Naive thymus-derived CD4-positive, alpha-beta T cell (primary cell): ENCODE measurements around the gene KSR2. TPM values are rescaled to one million over a fixed set of nuclear protein-coding genes. Genes with fewer than 3 reads are reported as not detected.

Experiments
- ATAC-seq: fragments of 150-1000 bp; cut with Tn5 transposase; 2 replicates; pipeline ENCODE4 v1.10.0; 2021; ENCODE audit warnings: mild to moderate bottlenecking, moderate library complexity
- CTCF ChIA-PET: fragments of 350-600 bp; sonication (Branson Sonifier 250); formaldehyde crosslinking; loops from one replicate; lab custom pipeline; 2021; ENCODE audit warnings: antibody characterized with exemption; lab: Charles Lee
- POLR2A ChIA-PET: fragments of 350-600 bp; sonication (Branson Sonifier 250); formaldehyde crosslinking; loops from one replicate; lab custom pipeline; 2021; ENCODE audit warnings: antibody characterized with exemption, inconsistent platforms; lab: Charles Lee
- DNase-seq, 9 donors: peaks; one replicate each; pipeline versions ENCODE4 v3.0.0 to v3.0.0-alpha.2; 2020 to 2022; ENCODE audit warnings: mixed read lengths in 1 of 9
- H3K27ac ChIP-seq: one replicate; pipeline ENCODE4 v1.7.0; 2013; ENCODE audit warnings: mild to moderate bottlenecking, low read depth, low read length, moderate library complexity
- H3K27me3 ChIP-seq, 2 donors: one replicate each; pipeline ENCODE4 v1.7.0; 2013; ENCODE audit warnings: low read length in 2 of 2, mild to moderate bottlenecking in 2 of 2, moderate library complexity in 2 of 2; ENCODE audit not compliant: control insufficient read depth in 2 of 2, insufficient read depth in 2 of 2
- H3K36me3 ChIP-seq, 3 experiments: 1 replicate in 2 of 3; 2 replicates in 1 of 3; pipeline ENCODE4 v1.7.0; 2013; ENCODE audit warnings: low read length in 3 of 3, mild to moderate bottlenecking in 3 of 3, moderate library complexity in 1 of 3; ENCODE audit not compliant: insufficient read depth in 3 of 3, control insufficient read depth in 2 of 3
- H3K4me1 ChIP-seq, 2 donors: one replicate each; pipeline ENCODE4 v1.7.0; 2013; ENCODE audit warnings: low read length in 2 of 2, mild to moderate bottlenecking in 2 of 2, moderate library complexity in 1 of 2; ENCODE audit not compliant: control insufficient read depth in 2 of 2, insufficient read depth in 2 of 2
- H3K4me3 ChIP-seq: 2 replicates; pipeline ENCODE4 v1.7.0; 2013; ENCODE audit warnings: mild to moderate bottlenecking, low read length
- H3K9me3 ChIP-seq, 3 experiments: 1 replicate in 2 of 3; 2 replicates in 1 of 3; pipeline ENCODE4 v1.7.0; 2013; ENCODE audit warnings: low read length in 3 of 3; ENCODE audit not compliant: control insufficient read depth in 2 of 3
- H3K27ac Mint-ChIP-seq, 9 donors: one replicate each; pipeline ENCODE4 v1.8.0; 2020 to 2022; ENCODE audit warnings: mixed read lengths in 9 of 9, mild to moderate bottlenecking in 8 of 9, moderate library complexity in 5 of 9, inconsistent platforms in 2 of 9
- H3K27me3 Mint-ChIP-seq, 5 donors: one replicate each; pipeline ENCODE4 v1.8.0; 2021 to 2022; ENCODE audit warnings: mixed read lengths in 5 of 5, mild to moderate bottlenecking in 1 of 5
- H3K36me3 Mint-ChIP-seq, 5 donors: one replicate each; pipeline ENCODE4 v1.8.0; 2020 to 2022; ENCODE audit warnings: mixed read lengths in 5 of 5, mild to moderate bottlenecking in 3 of 5, inconsistent platforms in 1 of 5
- H3K4me1 Mint-ChIP-seq, 7 donors: one replicate each; pipeline ENCODE4 v1.8.0; 2020 to 2022; ENCODE audit warnings: mixed read lengths in 7 of 7, mild to moderate bottlenecking in 3 of 7, inconsistent platforms in 1 of 7
- H3K4me3 Mint-ChIP-seq, 10 donors: one replicate each; pipeline ENCODE4 v1.8.0; 2020 to 2022; ENCODE audit warnings: mild to moderate bottlenecking in 10 of 10, mixed read lengths in 10 of 10, moderate library complexity in 6 of 10, inconsistent platforms in 2 of 10
- H3K9me3 Mint-ChIP-seq, 11 donors: one replicate each; pipeline ENCODE4 v1.8.0; 2020 to 2022; ENCODE audit warnings: mixed read lengths in 11 of 11, mild to moderate bottlenecking in 4 of 11, inconsistent platforms in 1 of 11, moderate library complexity in 1 of 11
- intact Hi-C, 2 donors: fragments of 100-400 bp; cut with micrococcal nuclease; formaldehyde crosslinking; loops; one replicate each; pipeline ENCODE4 v1.15.1; 2023
- polyA plus RNA-seq, 2 donors: library from polyadenylated mRNA; unstranded; fragments of 300-500 nt; fragmentation: Illumina TruSeq; gene quantifications; one replicate each; pipeline ENCODE4 v1.2.3, GENCODE V29; 2021
- total RNA-seq, 6 experiments: library from RNA in 5 of 6; stranded (reverse) in 5 of 6; gene quantifications; 1 replicate in 5 of 6; 2 replicates in 1 of 6; pipeline ENCODE4 v1.2.3 and lab custom pipeline; 2021 to 2026

The KSR2 gene
- total and polyA plus RNA-seq, 7 experiments from 2014 or later = 0.03 to 0.07 TPM; not detected in 5

- no peak overlapping the region for H3K4me3 Mint-ChIP-seq
- H3K27ac ChIP-seq = no peak overlapping the region
- no peaks in the 10 kb centered on the region for H3K9me3 ChIP-seq
- H3K9me3 Mint-ChIP-seq = peaks cover 0 to 2% (median 0%) of the 10 kb centered on the region in 11 donors
- peaks cover 0 to 3% of the 10 kb centered on the region in 2 donors for H3K27me3 ChIP-seq
- intact Hi-C loops = loop anchor here (10.0 kb wide), 2 partner anchors 252 to 878 kb away; no protein-coding TSS in a partner anchor
- POLR2A ChIA-PET = no interaction called here
- H3K4me3 ChIP-seq = no peak overlapping the region
- H3K27me3 Mint-ChIP-seq = peaks cover 5 to 45% (median 15%) of the 10 kb centered on the region in 5 donors
- no peaks in the 10 kb centered on the region for H3K4me1 ChIP-seq
- H3K4me1 Mint-ChIP-seq = no peaks in the 10 kb centered on the region
- CTCF ChIA-PET = no interaction called here
- no peak overlapping the region for H3K27ac Mint-ChIP-seq
- no peak for ATAC-seq
- H3K36me3 ChIP-seq = no peaks in the 10 kb centered on the region
- no peak for DNase-seq
- no peaks in the 10 kb centered on the region for H3K36me3 Mint-ChIP-seq
Measured at GRCh38 chr12:117583092-117583491, 385.7 kb downstream of the KSR2 start.

DNA sequence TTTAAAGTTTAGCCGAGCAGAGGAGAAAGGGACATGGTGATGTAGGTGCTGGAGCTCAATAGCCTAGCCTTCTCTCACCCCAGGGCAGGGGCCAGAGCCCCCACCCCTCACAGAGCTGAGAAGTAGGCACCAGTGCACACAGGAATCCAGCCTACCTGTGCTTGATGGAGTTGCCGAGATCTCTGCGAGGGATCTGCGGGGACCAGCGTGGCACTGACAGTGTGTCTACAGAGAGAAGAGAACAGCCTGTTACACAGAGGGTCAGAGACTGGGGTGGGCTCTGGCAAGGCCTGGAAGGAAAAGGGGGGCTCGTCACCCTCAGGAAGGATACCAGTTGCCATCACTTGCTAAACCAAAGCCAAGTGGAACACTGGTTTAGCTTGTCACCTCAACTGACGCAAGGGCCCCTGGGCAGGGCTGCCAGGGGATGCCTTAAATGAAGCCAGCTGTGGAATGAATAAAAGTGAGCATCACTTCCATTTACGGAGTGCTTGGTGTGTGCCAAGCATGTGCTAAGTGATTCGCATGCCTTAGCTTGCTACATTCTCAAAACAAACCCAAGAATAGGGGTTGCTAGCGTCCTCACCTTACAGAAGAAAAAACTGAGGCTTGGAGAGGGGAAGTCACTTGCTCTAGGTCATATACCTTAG lies 386.5 kb downstream of the KSR2 start:
- H3K27me3 ChIP-seq = peaks cover 0 to 3% of the 10 kb centered on the region in 2 donors
- CTCF ChIA-PET = no interaction called here

GRCh38 chr12:117580718-117581062 lies 388.1 kb downstream of the KSR2 start:
- Histone ChIP-seq H3K4me1 (no peaks in the 10 kb centered on the region), H3K36me3 (no peaks in the 10 kb centered on the region), H3K27ac (no peak overlapping the region), H3K4me3 (no peak overlapping the region), H3K9me3 (no peaks in the 10 kb centered on the region), H3K27me3 (peaks cover 0 to 3% of the 10 kb centered on the region in 2 donors)
- ChIA-PET CTCF (no interaction called here), POLR2A (no interaction called here)
- intact Hi-C loops = loop anchor here (10.0 kb wide), 2 partner anchors 254 to 876 kb away; no protein-coding TSS in a partner anchor
- Mint-ChIP-seq H3K4me3 (no peak overlapping the region), H3K36me3 (no peaks in the 10 kb centered on the region), H3K9me3 (peaks cover 0 to 2% (median 0%) of the 10 kb centered on the region in 11 donors), H3K4me1 (no peaks in the 10 kb centered on the region), H3K27ac (no peak overlapping the region), H3K27me3 (peaks cover 0 to 34% (median 9%) of the 10 kb centered on the region in 5 donors)
- ATAC-seq = peak; percentile 26
- DNase-seq = no peak

More for the DNA sequence above, 386.5 kb downstream of the KSR2 start:
- Histone ChIP-seq H3K27ac (no peak overlapping the region), H3K36me3 (no peaks in the 10 kb centered on the region), H3K4me3 (no peak overlapping the region), H3K4me1 (no peaks in the 10 kb centered on the region), H3K9me3 (no peaks in the 10 kb centered on the region)
- POLR2A ChIA-PET = no interaction called here
- H3K4me3 Mint-ChIP-seq = no peak overlapping the region
- H3K4me1 Mint-ChIP-seq = no peaks in the 10 kb centered on the region
- DNase-seq = no peak
- no peaks in the 10 kb centered on the region for H3K36me3 Mint-ChIP-seq
- peaks cover 0 to 2% (median 0%) of the 10 kb centered on the region in 11 donors for H3K9me3 Mint-ChIP-seq
- no peak for ATAC-seq
- intact Hi-C loops = loop anchor here (10.0 kb wide), 2 partner anchors 253 to 877 kb away; no protein-coding TSS in a partner anchor
- H3K27me3 Mint-ChIP-seq = peaks cover 5 to 48% (median 17%) of the 10 kb centered on the region in 5 donors
- no peak overlapping the region for H3K27ac Mint-ChIP-seq

DNA sequence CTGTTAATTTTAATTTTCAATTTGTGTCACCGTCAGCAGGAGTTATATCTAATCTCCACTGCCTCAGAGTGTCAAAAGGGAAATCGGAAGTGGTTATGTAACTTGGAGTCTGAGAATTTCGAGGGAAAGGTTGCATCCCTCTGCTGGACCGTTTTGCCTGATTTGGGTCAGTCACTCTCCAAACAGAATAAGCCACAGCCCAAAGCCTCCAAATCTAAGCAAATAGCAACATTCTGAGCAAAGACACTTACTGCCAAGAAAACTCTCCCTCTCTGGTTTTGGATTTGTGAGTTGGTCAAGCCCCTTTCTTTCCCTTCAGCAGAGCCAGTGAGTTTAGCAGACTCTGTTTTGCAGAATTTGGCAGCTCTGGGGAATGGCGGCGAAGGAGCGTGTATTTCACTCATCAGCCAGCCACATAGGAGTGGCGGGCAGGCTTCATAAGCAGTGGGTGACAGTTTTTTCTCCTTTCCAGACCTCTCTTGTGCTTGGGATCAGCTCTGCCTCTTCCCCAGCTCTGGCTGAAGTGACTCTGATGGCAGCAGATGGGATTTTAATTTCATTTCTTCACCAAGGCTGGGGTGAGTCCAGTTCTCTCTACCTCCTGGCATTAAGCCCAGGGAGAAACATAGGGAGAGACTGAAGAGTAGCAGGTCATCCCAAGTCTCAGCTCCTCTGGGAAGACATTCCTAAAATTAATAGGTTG lies 388.6 kb downstream of the KSR2 start:
- ChIA-PET CTCF (no interaction called here), POLR2A (no interaction called here)
- no peak for ATAC-seq
- no peak overlapping the region for H3K27ac ChIP-seq
- H3K4me1 Mint-ChIP-seq = no peaks in the 10 kb centered on the region
- H3K9me3 Mint-ChIP-seq = peaks cover 0 to 3% (median 0%) of the 10 kb centered on the region in 11 donors
- no peak overlapping the region for H3K4me3 ChIP-seq
- peaks cover 4 to 35% (median 8%) of the 10 kb centered on the region in 5 donors for H3K27me3 Mint-ChIP-seq
- peaks cover 0 to 3% of the 10 kb centered on the region in 2 donors for H3K27me3 ChIP-seq
- H3K27ac Mint-ChIP-seq = no peak overlapping the region
- H3K36me3 ChIP-seq = no peaks in the 10 kb centered on the region
- no peaks in the 10 kb centered on the region for H3K36me3 Mint-ChIP-seq
- H3K9me3 ChIP-seq = no peaks in the 10 kb centered on the region
- no peaks in the 10 kb centered on the region for H3K4me1 ChIP-seq
- H3K4me3 Mint-ChIP-seq = no peak overlapping the region
- intact Hi-C loops = loop anchor here (10.0 kb wide), 2 partner anchors 255 to 875 kb away; no protein-coding TSS in a partner anchor
- DNase-seq = no peak

GRCh38 chr12:117577122-117577657 lies 391.6 kb downstream of the KSR2 start:
- Histone ChIP-seq H3K36me3 (no peaks in the 10 kb centered on the region), H3K27me3 (peaks cover 0 to 3% of the 10 kb centered on the region in 2 donors), H3K4me3 (no peak overlapping the region), H3K9me3 (no peaks in the 10 kb centered on the region), H3K27ac (no peak overlapping the region), H3K4me1 (no peaks in the 10 kb centered on the region)
- intact Hi-C loops = loop anchor here in 1 of 2 donors (5.0 kb wide), 1 partner anchor 220 kb away; no protein-coding TSS in a partner anchor
- ATAC-seq = no peak
- DNase-seq = no peak
- Mint-ChIP-seq H3K4me3 (no peak overlapping the region), H3K27ac (no peak overlapping the region), H3K27me3 (peaks cover 0 to 26% (median 8%) of the 10 kb centered on the region in 5 donors), H3K9me3 (peaks cover 0 to 3% (median 0%) of the 10 kb centered on the region in 11 donors), H3K36me3 (no peaks in the 10 kb centered on the region), H3K4me1 (no peaks in the 10 kb centered on the region)
- POLR2A ChIA-PET = no interaction called here
- CTCF ChIA-PET = no interaction called here

DNA sequence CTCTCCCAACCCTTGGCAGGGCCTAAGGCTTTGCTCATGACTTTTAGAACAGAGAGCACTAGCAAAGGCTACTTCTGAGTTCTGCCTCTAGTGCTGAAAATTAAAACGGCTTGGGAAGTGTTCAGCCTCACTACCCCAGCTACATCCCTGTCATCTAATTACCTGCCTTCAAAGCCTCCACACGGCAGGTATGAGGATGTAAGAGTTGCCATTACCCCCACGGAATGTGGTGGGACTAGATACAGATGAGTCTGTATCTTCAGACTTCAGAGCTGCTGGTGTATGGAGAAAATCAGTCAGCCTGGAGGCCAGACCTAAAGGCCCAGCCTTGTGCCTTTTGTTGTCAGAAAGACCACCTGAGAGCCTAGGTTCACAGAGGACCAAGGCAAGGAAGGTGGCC lies 392.7 kb downstream of the KSR2 start:
- no peak overlapping the region for H3K27ac Mint-ChIP-seq
- no peaks in the 10 kb centered on the region for H3K4me1 ChIP-seq
- H3K4me3 ChIP-seq = no peak overlapping the region
- H3K27ac ChIP-seq = no peak overlapping the region
- DNase-seq = no peak
- no peak overlapping the region for H3K4me3 Mint-ChIP-seq
- no peaks in the 10 kb centered on the region for H3K9me3 ChIP-seq
- ChIA-PET POLR2A (no interaction called here), CTCF (no interaction called here)
- ATAC-seq = no peak
- no peaks in the 10 kb centered on the region for H3K36me3 ChIP-seq
- peaks cover 0 to 3% of the 10 kb centered on the region in 2 donors for H3K27me3 ChIP-seq
- intact Hi-C loops = loop anchor here in 1 of 2 donors (5.0 kb wide), 1 partner anchor 221 kb away; no protein-coding TSS in a partner anchor
- peaks cover 0 to 5% (median 0%) of the 10 kb centered on the region in 11 donors for H3K9me3 Mint-ChIP-seq
- no peaks in the 10 kb centered on the region for H3K4me1 Mint-ChIP-seq
- no peaks in the 10 kb centered on the region for H3K36me3 Mint-ChIP-seq
- H3K27me3 Mint-ChIP-seq = peaks cover 0 to 22% (median 8%) of the 10 kb centered on the region in 5 donors
